ENCODE data around the gene DOHH.
"Not testable (repeated sequence)": the region's sequence is repeated elsewhere in the genome, so short reads cannot be mapped to it uniquely, and the experiment has no call there.

Gene DOHH

GRCh38 chr19:3459089-3459881, 41.2 kb downstream of the DOHH start:
- no peak for DNase-seq (ENCODE audit: low read depth)

DNA sequence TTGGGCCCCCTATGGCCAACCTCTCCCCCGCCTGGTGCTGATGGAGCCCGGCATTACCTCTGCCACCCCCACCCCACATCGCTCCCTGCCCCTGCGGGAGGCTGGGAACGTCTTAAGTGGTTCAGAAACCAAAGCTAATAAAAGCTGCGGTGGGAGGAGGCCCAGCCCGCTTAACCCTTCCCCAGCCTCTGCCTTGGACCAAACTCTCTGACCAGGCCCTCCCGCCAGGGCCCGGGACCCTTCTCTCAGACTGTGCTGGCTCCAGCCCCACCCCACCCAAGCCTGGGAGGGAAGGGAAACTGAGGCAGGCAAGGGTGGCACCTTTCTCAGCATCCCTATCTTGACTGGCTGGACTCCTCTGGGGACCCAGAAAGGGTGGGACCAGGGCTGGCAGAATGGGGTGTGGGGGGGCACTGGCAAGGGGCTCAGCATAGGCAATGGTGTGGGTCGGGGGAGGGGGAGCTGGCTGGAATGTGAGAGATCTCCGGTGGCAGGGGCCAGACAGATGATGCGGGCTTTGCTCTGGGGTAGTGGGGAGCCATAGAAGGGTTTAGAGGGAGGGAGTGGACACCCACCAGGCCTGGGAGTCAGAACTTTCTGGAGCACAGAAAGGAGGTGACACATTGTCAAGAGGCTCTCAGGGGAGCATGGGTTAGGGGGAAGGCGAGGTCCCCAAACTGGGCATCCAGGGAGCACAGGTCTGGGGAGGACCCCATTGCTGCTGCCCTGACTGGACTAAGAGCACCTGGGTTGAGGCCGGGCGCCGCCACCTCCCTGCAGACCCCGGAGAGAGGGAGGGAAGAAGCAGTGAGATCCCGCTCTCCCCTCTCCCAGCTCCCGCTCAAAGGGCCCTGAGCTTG, 42.0 kb downstream of the DOHH start:
- no peak for DNase-seq (ENCODE audit: low read depth)

GRCh38 chr19:3457528-3458228, 42.8 kb downstream of the DOHH start:
- DNase-seq (ENCODE audit: low read depth): no peak

GRCh38 chr19:3456925-3457527, 43.4 kb downstream of the DOHH start:
- DNase-seq (ENCODE audit: low read depth): no peak

DNA sequence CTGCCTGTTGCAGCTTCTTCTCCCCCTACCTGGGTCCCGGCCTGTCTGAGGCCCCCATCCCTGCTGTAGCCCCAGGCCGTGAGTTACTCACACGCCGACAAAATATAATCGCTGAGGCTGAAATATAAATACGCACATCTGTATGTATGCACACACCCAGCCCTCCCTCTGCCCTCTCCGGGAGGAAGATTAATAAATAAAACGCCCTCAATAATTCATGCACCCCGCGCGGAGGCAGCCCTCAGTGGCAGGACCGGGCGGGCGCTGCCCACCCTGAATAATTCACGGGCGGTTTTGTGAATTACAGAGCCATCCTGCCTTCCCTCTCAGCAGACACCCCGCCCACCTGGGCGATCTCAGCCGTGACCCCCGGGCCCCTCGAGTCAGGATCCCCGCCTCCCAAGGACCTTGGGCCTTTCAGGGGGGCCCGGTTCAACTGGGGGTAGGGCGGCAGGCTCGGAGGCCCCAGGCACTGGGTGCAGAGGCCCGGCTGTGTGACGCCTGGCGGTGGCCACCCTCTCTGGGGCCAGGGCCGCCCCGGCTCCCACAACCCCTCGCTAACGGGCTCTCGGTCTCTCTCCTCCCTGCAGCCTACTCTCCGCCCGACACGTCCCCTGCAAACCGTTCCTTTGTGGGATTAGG, 44.4 kb downstream of the DOHH start:
- no peak for DNase-seq (ENCODE audit: low read depth)

GRCh38 chr19:3455393-3455955, 45.0 kb downstream of the DOHH start:
- no peak for DNase-seq (ENCODE audit: low read depth)

GRCh38 chr19:3454656-3455392, 45.6 kb downstream of the DOHH start:
- no peak for DNase-seq (ENCODE audit: low read depth)

DNA sequence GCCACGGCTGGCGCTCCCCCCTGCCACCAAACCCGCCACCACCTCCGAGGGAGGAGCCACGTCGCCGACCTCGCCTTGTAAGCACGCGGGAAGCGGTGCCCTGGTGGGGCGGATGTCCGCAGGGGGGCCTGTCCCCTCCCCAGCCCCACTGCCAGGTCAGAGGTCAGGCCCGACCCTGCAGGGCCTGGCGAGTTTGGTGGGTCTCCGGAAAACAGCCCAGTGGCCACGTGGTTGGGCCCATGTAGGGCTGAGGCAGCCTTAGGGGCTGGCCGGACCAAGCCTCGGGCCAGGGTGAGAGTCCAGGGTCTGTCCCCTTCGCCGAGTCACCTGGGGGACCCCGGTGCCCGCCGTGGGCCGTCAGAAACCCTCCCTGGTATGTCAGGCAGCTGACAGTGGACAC, 46.6 kb downstream of the DOHH start:
- DNase-seq (ENCODE audit: low read depth): no peak

GRCh38 chr19:3452942-3453214, 47.6 kb downstream of the DOHH start:
- DNase-seq (ENCODE audit: low read depth): not testable (repeated sequence)

DNA sequence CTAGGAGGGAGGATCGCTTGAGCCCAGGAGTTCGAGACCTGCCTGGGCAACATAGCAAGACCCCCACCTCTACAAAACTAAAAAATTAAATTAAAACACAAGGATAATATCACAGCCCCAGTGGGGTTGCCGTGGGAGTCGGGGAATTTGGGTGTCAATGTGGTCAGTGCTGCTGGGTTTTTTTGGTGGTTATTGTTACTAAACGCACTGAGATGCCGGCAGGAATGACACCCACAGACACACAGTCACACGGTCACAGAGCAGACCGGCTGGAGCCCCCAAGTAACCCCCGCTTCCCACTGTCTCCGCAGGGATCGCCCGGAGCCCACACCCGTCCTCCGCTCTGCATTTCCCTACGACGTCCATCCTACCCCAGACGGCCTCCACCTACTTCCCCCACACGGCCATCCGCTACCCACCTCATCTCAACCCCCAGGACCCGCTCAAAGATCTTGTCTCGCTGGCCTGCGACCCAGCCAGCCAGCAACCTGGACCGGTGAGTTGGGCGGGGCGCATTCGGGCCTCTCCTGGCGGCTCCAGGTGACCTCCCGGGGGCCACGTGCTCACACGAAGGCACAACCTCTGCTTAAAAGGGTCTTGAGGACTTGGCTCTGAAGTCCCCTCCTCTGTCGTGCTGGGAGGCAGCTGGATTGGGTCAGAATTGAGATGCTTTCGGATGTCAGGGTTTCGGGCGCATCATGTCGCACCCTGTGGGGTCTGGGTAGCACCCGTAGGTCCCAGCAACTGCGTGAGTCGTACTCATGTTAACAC, 48.1 kb downstream of the DOHH start:
- no peak for DNase-seq (ENCODE audit: low read depth)

DNA sequence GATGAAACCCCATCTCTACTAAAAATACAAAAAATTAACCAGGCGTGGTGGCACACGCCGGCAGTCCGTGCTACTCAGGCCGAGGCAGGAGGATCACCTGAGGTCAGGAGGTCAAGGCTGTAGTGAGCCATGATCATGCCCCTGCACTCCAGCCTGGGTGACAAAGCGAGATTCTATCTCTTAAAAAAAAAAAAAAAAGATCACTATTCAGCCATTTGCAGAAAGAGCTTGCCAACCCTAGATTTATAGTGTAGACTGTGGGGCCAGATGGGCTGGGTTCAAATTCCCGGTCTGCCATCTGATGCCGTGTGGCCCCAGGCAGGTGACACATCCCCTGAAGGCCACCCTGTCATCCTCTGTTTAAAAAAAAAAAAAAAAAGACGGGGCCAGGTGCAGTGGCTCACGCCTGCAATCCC, 49.0 kb downstream of the DOHH start:
- no peak for DNase-seq (ENCODE audit: low read depth)

GRCh38 chr19:3450796-3451411, 49.6 kb downstream of the DOHH start:
- no peak for DNase-seq (ENCODE audit: low read depth)

DNA sequence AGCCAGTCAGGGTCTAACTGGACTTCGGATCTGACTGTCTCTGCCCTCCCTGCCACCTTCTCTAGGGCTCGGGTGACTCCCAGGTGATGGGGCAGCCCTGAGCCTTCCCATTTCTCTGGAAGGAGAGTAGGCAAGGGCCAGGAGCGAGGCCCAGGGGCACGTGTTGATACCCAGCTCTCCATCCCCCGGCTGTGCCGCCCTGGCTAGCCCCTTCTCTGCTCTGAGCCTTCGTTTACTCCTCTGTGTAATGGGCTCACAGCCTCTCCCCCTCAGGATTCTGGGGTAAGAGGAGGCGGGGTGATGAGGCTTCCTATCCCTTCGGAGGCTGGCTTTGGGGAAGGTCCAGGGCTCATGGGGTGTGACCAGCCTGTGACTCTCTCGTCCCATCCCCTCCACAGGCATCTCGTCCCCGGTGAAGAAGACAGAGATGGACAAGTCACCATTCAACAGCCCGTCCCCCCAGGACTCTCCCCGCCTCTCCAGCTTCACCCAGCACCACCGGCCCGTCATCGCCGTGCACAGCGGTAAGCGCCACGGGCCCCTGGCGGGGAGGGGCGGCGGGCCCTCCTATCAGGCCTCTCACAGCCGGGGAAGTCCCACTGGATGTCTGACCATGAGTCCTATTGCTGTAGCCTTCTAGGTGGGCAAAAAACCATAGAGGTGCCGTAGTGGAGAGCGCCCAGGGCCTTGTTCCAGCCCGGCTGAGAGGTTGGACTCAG, 51.7 kb downstream of the DOHH start:
- DNase-seq (ENCODE audit: low read depth): no peak

DNA sequence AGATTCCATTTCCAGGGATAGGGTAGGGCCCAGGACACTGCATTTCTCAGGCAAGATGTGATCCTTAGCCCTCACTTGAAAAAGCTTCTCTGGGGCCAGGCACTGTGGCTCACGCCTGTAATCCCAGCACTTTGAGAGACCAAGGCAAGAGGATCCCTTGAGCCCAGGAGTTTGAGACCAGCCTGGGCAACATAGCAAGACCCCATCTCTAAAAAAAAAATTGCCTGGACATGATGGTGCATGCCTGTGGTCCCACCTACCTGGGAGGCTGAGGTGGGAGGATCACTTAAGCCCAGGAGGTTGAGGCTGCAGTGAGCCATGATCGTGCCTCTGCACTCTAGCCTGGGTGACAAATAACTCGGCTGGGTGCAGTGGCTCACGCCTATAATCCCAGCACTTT, 53.8 kb downstream of the DOHH start:
- DNase-seq (ENCODE audit: low read depth): not testable (repeated sequence)

DNA sequence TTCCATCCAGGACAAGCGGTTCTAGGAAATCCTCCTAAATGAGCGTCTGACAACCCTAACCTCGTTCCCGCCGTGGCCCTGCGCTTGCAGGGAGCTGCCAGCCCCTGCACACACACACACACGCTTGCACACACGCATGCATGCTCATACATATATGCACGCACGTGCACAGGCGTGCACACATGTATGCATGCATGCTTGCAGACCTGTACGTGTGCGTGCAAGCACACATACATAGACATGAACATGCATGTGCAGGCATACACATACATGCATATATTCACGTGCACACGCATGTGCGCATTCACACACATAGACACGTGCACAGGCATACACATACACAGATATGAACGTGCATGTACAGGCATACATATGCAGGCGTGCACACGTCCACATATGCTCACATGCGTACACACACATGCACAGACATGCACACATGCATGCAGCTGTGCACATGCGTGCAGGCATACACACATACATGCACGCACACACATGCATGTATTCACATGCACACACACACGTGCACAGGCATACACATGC, 55.7 kb downstream of the DOHH start:
- DNase-seq (ENCODE audit: low read depth): no peak

GRCh38 chr19:3443840-3444694, 56.4 kb downstream of the DOHH start:
- no peak for DNase-seq (ENCODE audit: low read depth)

- no peak for DNase-seq (ENCODE audit: low read depth)
These were observed 57.9 kb downstream of the DOHH start for GRCh38 chr19:3442487-3443071.

GRCh38 chr19:3441986-3442329, 58.5 kb downstream of the DOHH start:
- DNase-seq (ENCODE audit: low read depth): no peak
